Neural crest cell (in vitro differentiated cells): ENCODE results near the gene CPVL. TPM values are rescaled to one million over a fixed set of nuclear protein-coding genes. Genes with fewer than 3 reads are reported as not detected.

Experiments used
- DNase-seq: peaks from one replicate; pipeline ENCODE4 v3.0.0; 2021; ENCODE audit warnings: low read depth, mixed read lengths, low spot score
- H3K27ac Mint-ChIP-seq: one replicate; pipeline ENCODE4 v1.8.0; 2021; ENCODE audit warnings: mild to moderate bottlenecking, mixed read lengths; ENCODE audit not compliant: unreplicated experiment
- H3K27me3 Mint-ChIP-seq: 2 replicates; pipeline ENCODE4 v1.8.0; 2021; ENCODE audit warnings: low read depth, mild to moderate bottlenecking, mixed read lengths
- H3K36me3 Mint-ChIP-seq: 2 replicates; pipeline ENCODE4 v1.8.0; 2021; ENCODE audit warnings: low read depth, mild to moderate bottlenecking, mixed read lengths
- H3K4me1 Mint-ChIP-seq: 2 replicates; pipeline ENCODE4 v1.8.0; 2021; ENCODE audit warnings: mixed read lengths
- H3K4me3 Mint-ChIP-seq: one replicate; pipeline ENCODE4 v1.8.0; 2021; ENCODE audit warnings: mild to moderate bottlenecking, mixed read lengths
- H3K9me3 Mint-ChIP-seq: 2 replicates; pipeline ENCODE4 v1.8.0; 2021; ENCODE audit warnings: mixed read lengths
- total RNA-seq: library from RNA; stranded (reverse); gene quantifications from 2 replicates; pipeline ENCODE4 v1.2.1, GENCODE V29; 2021
- TF ChIP-seq, protein P1 (sequence below): fragments of 200-600 bp; sonication (generic); conservative IDR thresholded peaks from 2 replicates; pipeline ENCODE4 v1.5.0; 2021; ENCODE audit warnings: antibody characterized with exemption, mild to moderate bottlenecking

Gene CPVL
- total RNA-seq, 1 donor from 2014 or later: 31.3 TPM

DNA sequence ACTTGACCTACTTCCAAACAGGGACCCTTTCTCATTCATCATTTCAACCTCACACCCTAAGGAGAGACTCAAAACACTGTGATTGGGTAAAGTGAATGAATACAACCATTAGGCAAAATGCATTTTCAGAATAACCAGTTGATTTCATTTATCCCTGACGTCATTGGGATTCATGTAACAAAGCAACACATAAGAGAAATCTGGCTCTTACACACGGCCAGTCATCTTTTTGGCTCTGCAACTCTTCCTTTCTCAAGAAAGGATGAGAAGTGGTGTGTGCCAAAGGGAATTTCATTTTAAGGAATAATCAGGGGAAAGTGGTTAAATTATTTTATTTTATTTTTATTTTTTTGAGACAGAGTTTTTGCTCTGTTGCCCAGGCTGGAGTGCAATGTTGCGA, 83.1 kb downstream of the CPVL start:
- H3K4me3 Mint-ChIP-seq: no peak overlapping the region
- TF ChIP-seq, protein P1, sequence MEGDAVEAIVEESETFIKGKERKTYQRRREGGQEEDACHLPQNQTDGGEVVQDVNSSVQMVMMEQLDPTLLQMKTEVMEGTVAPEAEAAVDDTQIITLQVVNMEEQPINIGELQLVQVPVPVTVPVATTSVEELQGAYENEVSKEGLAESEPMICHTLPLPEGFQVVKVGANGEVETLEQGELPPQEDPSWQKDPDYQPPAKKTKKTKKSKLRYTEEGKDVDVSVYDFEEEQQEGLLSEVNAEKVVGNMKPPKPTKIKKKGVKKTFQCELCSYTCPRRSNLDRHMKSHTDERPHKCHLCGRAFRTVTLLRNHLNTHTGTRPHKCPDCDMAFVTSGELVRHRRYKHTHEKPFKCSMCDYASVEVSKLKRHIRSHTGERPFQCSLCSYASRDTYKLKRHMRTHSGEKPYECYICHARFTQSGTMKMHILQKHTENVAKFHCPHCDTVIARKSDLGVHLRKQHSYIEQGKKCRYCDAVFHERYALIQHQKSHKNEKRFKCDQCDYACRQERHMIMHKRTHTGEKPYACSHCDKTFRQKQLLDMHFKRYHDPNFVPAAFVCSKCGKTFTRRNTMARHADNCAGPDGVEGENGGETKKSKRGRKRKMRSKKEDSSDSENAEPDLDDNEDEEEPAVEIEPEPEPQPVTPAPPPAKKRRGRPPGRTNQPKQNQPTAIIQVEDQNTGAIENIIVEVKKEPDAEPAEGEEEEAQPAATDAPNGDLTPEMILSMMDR: no peak

DNA sequence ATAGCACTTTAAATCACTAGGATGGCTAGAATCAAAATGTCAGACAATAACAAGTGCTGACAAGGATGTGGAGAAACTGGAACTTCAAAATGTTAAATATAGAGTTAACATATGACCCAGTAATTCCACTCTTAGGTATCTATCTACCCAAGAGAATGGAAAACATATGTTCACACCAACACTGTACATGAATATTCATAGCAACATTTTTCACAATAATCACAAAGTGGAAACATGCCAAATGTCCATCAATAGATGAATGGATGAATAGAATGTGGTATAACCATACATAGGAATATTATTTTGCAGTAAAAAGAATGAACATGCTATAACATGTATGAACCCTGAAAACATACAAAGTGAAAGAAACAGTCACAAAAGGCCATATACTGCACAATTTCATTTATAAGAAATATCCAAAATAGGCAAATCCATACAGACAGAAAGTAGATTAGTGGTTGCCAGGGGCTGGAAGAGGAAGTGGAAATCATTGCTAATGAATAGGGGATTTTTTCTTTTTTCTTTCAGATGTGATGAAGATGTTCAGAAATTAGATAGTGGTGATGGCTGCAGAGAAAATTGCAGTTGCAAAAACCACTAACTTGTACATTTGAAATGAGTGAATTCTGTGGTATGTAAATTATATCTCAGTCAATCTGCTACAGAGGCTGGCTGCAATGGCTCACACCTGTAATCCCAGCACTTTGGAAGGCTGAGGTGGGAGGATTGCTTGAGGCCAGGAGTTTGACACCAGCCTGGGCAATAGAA, 93.0 kb downstream of the CPVL start:
- Mint-ChIP-seq H3K27ac (no peak overlapping the region), H3K4me1 (no peaks in the 10 kb centered on the region), H3K4me3 (no peak overlapping the region), H3K9me3 (peaks cover 18% of the 10 kb centered on the region), H3K36me3 (peaks cover 39% of the 10 kb centered on the region), H3K27me3 (no peaks in the 10 kb centered on the region)
- no peak for DNase-seq
- TF ChIP-seq, protein P1: no peak

More for the DNA sequence above, 83.1 kb downstream of the CPVL start:
- Mint-ChIP-seq H3K9me3 (no peaks in the 10 kb centered on the region), H3K4me1 (peaks cover 5% of the 10 kb centered on the region), H3K36me3 (peaks cover 24% of the 10 kb centered on the region), H3K27ac (no peak overlapping the region), H3K27me3 (no peaks in the 10 kb centered on the region)
- DNase-seq: no peak

DNA sequence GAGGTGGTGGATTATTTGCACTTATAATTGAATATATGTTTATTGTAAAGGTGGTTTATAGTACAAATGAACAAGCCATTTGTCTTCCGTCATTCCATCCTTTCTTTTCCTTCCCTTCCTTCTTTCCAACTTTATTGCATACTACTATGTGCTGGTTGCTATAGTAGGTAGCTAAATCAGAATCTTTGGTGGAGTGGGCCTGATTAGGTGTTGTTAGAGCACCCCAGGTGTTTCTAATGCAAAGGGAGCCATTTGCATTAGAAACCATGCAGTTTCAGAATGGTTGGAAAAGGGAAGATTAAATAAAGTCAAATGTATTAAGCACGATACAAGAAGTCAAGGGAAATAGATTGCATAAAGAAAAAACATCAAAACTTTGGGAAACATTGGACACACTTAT, 99.4 kb downstream of the CPVL start:
- Mint-ChIP-seq H3K27ac (no peak overlapping the region), H3K9me3 (peaks cover 16% of the 10 kb centered on the region), H3K4me1 (peaks cover 22% of the 10 kb centered on the region), H3K4me3 (no peak overlapping the region), H3K36me3 (peaks cover 30% of the 10 kb centered on the region), H3K27me3 (no peaks in the 10 kb centered on the region)
- DNase-seq: no peak
- TF ChIP-seq, protein P1: no peak

DNA sequence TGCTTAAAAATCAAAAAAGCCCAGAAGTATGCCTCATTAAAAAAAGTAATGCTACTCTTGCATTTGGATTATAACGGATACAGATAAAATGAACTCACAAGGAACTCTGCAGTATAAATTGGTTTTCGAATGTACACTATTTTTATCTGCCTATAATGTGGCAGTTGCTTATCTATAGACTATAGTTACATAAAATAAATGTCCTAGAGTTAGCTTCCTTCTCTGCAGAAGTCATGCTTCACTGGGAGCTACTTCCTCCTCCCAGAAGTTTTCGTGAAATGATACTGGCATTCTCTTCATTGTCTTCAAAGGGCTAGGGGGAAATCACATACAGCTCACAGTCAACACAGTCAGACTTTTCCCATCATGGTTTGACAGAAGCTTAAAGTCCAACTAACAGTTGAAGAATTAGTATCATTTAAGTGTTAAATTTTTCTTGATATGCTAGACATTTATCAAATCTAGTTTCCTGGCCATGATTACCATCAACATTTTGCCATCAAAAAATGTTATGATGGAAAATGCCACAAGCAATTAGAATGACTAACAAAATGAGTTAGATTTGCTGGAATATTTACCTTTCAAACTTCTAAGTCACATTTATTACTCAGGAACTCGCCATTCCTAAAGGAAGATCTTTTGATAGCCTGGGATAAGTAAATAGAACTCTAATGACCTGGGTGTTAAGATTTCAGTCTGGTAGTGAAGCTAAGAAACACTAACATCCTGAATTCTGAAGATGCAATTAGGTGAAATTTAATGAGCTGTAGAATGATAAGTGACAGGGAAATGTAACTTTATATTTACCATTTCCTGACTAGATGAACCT, 100.9 kb downstream of the CPVL start:
- TF ChIP-seq, protein P1: no peak
- peaks cover 30% of the 10 kb centered on the region for H3K4me1 Mint-ChIP-seq

DNA sequence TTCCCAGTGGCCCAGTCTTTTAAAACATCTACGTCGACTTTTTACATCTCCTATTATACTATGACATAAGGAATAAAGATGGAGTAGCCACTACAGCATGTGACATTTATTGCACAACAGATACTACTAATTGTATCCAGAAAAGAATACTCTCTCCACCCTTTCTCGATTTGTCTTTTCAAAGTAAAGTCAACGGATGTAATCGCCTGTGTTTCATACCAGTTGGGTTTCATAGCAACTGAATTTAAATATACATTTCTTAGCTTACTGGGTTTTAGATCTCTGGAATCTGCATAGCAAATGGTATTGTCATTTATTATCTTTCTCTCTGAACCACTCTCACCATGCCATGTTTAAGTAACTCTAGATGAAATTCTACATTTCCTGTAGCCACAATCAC, 101.8 kb downstream of the CPVL start:
- Mint-ChIP-seq H3K36me3 (peaks cover 16% of the 10 kb centered on the region), H3K9me3 (peaks cover 9% of the 10 kb centered on the region), H3K27ac (no peak overlapping the region), H3K4me1 (peaks cover 39% of the 10 kb centered on the region), H3K27me3 (no peaks in the 10 kb centered on the region), H3K4me3 (no peak overlapping the region)
- DNase-seq: no peak
- TF ChIP-seq, protein P1: no peak

More for the DNA sequence above, 100.9 kb downstream of the CPVL start:
- Mint-ChIP-seq H3K36me3 (peaks cover 20% of the 10 kb centered on the region), H3K9me3 (peaks cover 9% of the 10 kb centered on the region), H3K27me3 (no peaks in the 10 kb centered on the region), H3K4me3 (no peak overlapping the region), H3K27ac (no peak overlapping the region)
- DNase-seq: no peak
